Measurements from ENCODE around the gene KCNK5.
A peak's percentile ranks its signal among the peaks of the same experiment; 100 is the strongest.

The KCNK5 gene

GRCh38 chr6:39170389-39170788 lies 58.9 kb downstream of the KCNK5 start:
- no peak for DNase-seq

- DNase-seq: no peak
Observed at GRCh38 chr6:39169448-39170344, 59.6 kb downstream of the KCNK5 start.

GRCh38 chr6:39167866-39168625 lies 61.2 kb downstream of the KCNK5 start:
- no peak for DNase-seq

- no peak for DNase-seq
Observed at GRCh38 chr6:39167321-39167720, 62.0 kb downstream of the KCNK5 start.

DNA sequence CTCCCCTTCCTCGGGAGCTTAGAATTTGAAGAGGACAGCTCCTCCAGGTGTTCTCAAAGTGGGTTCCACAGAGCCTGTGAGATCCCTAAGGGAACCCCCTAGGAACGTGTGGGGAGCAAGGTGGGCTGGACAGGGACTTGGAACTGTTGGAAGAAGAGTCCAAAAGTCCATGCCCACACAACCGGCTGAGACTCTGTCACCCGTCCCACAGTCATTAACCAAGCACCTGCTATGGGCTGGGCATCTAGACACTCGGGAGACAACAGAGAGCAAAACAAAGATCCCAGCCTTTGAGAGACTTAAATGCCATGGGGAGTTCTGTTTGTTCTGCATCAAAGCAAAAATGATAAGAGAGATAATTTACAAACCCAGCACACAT lies 62.4 kb downstream of the KCNK5 start:
- no peak for DNase-seq

DNA sequence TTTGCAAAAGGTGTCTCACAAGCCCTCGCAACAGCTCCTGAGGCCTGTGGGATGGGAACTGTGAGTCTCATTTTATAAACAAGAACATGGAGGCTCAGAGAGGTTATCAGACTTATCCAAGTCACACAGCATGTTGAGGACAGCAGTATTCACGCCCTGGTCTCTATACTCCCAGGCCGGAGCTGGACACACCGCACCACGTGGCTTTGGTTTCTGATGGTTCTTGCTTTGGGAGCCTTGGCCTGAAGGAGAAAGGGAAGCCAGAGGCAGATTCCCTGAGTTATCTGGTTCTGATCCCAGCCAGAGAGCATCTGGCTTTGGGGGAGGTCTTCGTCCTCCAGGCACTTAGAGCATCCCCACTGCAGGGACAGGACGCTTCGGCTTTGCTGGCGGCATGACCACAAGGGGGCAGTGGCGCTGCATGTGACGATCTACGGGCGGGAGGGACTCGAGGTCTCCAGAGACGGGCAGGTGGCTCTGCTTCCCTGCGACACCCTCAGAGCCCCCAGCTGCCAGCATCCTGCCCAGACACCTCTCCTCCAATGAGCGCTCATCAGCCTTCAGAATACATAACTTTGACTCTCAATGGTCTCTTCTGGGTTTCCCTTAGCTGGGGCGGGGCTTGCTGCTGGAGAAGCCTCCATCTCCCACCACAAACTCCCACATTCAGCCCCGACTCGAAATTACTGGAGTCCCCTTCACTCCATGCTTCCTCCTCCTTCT lies 62.9 kb downstream of the KCNK5 start:
- peak; percentile 85 for DNase-seq

DNA sequence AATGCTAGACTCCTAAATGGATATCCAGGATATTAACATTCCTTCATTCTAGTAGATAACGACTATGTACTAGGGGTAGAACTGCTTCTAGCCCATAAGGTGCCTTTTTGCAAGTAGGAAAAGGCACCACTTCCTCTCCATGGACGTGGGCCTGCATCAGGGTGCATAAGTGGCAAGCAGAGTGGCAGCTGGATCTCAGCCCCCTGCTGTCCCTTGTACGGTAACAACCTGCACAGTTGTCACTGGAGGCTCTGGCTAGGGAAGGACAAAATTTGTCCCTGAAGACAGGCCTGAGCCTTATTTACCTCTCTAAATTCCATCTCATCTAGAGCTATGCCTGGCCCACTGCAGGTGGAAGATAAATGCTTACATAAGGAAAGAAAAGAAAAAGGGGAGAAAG lies 71.8 kb downstream of the KCNK5 start:
- no peak for DNase-seq

DNA sequence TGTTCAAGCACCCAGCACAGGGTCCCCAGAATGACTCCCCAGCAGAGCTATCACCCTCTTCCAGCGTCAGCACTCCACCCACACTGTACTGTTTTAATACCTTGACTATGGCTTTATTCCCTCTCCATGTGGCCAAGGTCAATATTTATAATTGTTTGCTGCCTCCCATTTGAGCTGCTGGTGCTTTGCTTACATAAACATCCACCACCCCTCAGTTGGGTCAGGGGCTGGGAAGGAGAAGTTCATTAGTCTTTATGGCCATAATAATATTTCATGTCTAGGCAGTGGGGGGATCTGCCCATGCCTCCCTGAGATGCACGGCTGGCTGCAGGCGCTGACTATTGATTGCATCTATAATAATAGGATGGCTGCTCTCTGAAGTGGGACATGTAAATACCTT lies 72.5 kb downstream of the KCNK5 start:
- no peak for DNase-seq

- DNase-seq: no peak
Observed at GRCh38 chr6:39154705-39155104, 74.6 kb downstream of the KCNK5 start.

- DNase-seq: no peak
Observed at GRCh38 chr6:39153766-39154397, 75.4 kb downstream of the KCNK5 start.

DNA sequence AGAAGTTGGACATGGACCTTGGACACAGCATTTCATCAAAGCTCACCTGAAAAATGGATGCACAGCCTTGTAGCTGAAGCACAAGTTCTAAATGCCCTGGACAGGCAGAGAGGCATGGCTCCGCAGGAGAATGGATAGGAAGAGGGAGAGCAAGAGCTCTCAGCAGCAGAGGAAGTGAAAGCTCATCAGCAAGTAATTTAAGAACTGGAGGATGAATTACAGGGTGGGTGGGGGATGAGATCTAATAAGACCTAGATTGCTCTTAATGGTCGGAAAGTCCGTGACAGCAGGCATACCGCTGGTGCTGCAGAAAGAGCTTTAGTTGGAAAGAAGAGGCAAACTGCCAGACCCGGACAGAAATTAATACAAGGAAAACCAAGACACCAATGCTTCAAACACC lies 77.0 kb downstream of the KCNK5 start:
- no peak for DNase-seq

GRCh38 chr6:39151211-39151610 lies 78.1 kb downstream of the KCNK5 start:
- DNase-seq: no peak

DNA sequence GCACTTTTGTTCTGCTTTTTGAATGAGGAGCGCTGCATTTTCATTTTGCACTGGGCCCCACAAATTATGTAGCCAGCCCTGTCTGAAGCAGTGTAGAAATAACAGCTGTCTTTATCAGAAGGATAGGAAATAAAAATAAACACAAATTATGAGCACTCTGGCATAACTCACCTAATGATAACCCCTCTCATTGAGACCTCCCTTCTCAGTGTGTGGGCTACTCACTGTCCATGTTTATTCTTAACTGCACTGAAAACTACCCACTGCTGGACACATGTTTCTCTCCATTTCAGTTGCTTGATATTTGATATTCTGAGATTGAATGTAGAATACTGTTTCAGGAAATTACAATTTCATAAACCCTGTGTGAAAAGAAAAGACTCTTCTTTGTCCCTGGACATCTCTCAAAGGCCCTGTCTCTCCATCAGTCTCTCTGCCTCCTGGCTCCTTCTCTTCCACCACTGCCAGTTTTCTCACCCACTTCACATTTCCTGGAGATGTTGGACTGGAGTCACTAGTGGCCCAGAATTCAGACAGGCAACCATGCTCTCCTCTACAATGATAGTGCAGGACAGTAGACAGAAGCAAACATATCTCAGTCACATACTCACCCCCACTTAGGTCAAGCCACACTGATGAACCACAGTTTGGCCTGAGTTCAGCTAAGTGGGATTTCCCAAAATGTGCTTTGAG lies 84.6 kb downstream of the KCNK5 start:
- no peak for DNase-seq

DNA sequence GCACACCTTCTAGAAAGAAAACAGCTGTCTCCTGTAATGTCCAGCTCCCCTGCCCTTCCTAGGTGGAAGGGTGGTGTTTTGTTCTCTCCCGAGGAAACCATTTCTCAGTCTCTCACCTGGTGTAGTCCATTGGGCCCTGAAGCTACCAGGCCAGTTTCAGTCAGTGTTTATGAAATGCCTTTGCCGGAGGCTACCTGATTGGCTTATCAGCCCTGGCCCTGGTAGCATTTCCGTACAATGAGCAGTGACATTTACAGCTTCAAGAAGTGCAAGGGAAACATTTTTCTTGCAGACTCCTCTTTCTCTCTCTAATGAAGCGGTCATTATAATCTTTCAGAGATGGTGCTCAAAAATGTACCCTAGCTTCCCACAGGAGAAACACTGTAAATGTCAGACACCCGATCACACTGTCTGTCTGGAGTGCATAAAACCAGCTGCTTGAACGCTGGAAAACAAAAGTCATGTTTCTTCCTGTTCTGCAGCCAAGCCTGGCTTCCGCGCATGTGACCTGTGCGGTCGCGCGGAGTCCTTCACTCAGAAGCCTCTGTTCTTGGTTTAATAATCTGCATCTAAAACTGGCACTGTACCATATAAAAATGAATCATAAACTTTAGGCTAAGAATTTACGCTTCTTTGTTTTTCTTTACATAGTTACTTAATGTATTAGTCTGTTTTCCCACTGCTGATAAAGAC lies 85.9 kb downstream of the KCNK5 start:
- DNase-seq: no peak

GRCh38 chr6:39140556-39141167 lies 88.6 kb downstream of the KCNK5 start:
- DNase-seq: no peak
